ENCODE data around the gene PARG.

DNA sequence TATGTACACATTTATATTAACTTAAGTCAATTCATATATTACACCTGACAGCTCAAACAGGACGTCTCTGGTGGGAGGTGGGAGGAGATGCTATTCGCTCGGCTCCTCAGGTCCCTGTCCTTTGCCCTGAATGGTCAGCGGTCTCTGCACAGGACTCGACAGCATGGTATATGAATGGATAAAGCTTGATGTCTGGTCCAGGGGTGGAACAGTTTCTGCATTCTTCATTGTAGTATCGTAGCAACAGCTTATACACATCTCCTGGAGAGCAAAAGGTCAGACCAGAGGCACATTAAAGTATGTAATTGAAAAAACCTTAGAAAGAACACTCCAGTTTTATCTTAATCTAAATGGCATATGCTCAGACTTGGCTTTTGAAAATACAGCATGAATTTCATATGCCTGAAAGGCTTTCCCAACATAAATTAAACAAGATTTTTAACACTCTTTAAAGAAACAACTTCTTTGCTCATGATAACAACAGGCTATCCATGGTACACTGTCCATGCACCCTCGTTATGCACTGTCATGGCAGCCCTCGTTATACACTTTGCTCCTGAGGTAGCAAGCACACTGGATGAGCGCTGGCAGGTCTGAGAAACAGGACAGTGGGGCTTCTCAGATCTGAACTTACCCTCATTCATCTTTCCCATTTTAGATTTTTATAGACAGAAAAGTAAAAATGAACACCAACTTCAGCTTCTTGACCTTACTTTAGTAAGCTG, 122.4 kb downstream of the PARG start:
- TF ChIP-seq GATA2 (IDR thresholded peaks at IDR 0.05; ENCODE audit: low read depth, low read length) (no peak), GATA3 (IDR thresholded peaks at IDR 0.05; ENCODE audit: low read depth, low read length) (no peak)
